GM12875 (cell line): ENCODE measurements around the gene DLG5.

ENCODE experiments used
- H3K4me3 ChIP-seq: one replicate; pipeline ENCODE4 v1.5.1; 2011; ENCODE audit warnings: low read depth, low read length, control low read depth
- TF ChIP-seq, protein P1 (sequence below): IDR thresholded peaks from 2 replicates; pipeline ENCODE4 v1.5.1; 2011; ENCODE audit warnings: low read depth, mild to moderate bottlenecking, control low read depth, inconsistent platforms, low read length, moderate library complexity, borderline replicate concordance; ENCODE audit not compliant: insufficient read depth

The DLG5 gene

DNA sequence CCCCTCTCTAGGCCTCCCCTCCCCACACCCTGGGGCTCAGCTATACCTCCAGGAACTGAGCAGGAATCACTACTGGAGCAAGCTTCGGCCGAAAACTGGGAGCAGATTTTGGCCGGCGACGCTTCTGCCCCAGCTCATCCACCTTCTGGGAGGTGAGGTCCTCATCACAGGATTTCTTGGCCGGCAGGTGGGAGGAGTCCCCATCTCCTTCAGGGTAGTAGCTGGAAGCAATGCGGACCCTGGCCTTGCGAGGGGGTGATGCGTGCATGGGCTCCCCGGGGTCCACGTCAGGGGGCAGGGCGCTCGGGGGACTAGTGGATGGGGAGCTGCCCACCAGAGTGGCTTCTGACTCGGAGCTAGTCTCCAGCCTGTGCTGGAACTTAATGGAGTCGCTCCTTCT is 105.5 kb downstream of the DLG5 start:
- TF ChIP-seq, protein P1, sequence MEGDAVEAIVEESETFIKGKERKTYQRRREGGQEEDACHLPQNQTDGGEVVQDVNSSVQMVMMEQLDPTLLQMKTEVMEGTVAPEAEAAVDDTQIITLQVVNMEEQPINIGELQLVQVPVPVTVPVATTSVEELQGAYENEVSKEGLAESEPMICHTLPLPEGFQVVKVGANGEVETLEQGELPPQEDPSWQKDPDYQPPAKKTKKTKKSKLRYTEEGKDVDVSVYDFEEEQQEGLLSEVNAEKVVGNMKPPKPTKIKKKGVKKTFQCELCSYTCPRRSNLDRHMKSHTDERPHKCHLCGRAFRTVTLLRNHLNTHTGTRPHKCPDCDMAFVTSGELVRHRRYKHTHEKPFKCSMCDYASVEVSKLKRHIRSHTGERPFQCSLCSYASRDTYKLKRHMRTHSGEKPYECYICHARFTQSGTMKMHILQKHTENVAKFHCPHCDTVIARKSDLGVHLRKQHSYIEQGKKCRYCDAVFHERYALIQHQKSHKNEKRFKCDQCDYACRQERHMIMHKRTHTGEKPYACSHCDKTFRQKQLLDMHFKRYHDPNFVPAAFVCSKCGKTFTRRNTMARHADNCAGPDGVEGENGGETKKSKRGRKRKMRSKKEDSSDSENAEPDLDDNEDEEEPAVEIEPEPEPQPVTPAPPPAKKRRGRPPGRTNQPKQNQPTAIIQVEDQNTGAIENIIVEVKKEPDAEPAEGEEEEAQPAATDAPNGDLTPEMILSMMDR: no peak

DNA sequence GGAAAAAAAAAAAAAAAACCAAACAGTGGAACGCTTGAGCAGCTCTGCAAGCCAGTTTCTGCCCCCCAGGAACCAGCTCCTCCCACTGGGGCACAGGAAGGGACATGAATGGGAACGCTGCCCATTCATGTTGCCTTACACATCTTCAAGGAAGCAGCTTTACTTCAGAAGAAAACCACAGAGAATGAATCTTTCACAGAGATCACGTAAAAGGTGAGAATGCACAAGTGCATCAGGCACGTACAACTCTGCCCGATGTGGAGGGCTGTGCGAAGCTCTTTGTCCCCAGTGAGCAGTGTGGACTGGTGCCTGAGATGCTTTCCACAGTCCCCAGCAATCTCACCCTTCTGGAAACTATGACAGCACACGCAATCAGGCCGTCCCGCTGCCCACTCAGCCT is 106.2 kb downstream of the DLG5 start:
- H3K4me3 ChIP-seq: no peak overlapping the region
- TF ChIP-seq, protein P1: no peak

More for the DNA sequence above, 105.5 kb downstream of the DLG5 start:
- no peak overlapping the region for H3K4me3 ChIP-seq

DNA sequence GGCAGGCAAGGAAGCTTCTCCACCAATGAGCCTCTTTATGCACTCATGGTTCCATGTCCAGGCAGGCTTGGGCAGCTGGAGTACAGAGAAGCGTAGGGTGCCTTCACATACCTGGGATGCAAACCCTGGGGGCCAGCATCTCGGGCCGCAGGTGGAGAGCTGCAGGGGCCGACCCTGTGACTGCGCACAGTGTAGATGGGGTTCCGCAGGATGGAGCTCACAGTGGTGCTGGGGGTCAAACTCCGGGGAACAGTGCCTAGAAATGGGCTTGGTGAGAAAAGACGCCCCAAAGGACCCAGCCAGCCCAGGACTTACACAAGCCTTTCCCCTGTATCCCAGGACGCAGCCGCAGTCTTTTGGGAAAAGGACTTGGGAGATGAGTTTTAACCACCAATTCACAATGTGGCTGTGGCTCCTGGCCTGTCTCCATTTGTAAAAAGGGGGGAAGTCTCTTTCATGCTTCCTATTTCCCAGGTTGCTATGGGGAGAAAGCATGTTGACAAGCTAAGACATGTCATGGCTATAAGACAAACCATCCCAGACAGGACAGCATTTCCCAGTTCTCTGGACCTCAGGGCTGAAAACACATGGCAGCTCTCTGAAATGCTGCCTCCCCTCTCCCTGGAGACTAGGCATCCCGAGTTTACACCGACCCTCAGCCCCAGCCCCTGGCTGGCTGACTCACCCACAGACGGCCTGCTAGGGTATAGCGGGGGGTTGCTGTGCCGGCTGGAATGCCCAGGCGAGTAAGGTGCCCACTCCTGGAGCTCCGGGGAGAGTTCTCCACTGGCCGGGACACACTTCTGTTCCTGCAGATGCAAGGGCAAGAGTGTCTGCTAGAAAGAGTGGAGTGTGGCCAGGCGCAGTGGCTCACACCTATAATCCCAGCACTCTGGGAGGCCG is 107.1 kb downstream of the DLG5 start:
- no peak overlapping the region for H3K4me3 ChIP-seq
- TF ChIP-seq, protein P1: no peak

DNA sequence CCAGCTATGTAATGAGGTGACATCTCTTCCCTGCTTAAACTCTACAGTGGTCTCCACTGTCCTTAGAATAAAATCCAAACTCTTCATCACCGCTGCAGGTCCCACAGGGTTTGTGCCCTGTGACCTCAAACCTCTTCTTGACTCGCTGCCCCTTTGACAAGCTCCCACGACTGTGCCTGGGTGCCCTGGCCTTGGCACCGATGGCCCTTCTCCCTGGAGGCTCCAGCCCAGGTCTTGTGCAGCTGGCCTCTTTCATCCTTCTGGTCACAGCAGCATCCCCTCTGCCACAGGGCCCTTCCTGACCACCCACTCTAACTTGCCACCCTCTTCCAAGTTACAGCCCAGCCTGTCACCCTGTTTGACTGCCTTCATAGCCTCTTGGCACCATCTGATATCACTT is 108.2 kb downstream of the DLG5 start:
- TF ChIP-seq, protein P1: no peak

DNA sequence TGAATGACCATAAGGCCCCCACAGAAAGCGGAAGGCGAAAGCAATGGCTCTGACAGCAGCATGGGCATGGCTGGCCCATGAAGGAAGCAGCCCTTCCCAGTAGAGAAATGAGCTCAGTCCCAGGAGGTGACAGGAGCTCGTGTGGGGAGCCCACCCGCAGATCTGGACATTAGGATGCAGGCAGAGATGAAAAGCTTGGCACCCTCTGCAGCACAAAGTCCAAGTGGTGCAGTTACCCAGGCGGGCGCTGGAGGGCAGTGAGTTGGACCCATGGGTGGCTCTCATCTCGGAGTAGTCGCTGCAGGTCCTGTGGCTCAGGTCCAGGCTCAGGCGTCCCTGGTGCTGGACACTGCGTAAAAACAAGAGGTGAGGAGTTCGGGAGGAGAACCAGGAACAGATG is 109.0 kb downstream of the DLG5 start:
- TF ChIP-seq, protein P1: no peak
- no peak overlapping the region for H3K4me3 ChIP-seq

More for the DNA sequence above, 108.2 kb downstream of the DLG5 start:
- no peak overlapping the region for H3K4me3 ChIP-seq

DNA sequence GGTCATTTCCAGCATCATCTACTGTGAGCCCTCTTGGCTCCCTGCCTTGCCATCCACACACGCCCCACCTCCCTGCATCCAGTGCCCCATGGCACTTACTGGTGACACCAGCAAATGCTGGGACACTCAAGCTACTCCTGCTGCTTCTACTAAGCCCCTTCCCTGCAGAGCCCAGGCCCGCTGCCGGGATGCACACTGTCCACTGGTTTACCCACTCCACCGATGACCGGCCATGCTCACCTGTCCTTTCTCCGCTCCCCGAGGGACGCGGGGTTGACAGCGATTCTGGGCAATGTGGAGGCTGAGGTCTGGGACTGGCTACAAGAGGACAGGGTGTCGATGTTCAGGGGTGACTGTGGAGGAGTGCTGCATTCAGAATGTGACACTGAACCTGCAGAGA is 110.2 kb downstream of the DLG5 start:
- no peak overlapping the region for H3K4me3 ChIP-seq

More for the DNA sequence above, 110.2 kb downstream of the DLG5 start:
- TF ChIP-seq, protein P1: no peak
